Stimulated activated CD4-positive, alpha-beta T cell treated with anti-CD3 and anti-CD28 coated beads, TNF-alpha, amount 100 ng/mL, for 1 hour (primary cell): Measurements from ENCODE around the gene FN1.

ENCODE experiments used
- DNase-seq, 3 donors: peaks; one replicate each; pipeline ENCODE4 v3.0.0-alpha.2; 2020; ENCODE audit warnings: low read depth in 3 of 3, low spot score in 1 of 3

Gene FN1

DNA sequence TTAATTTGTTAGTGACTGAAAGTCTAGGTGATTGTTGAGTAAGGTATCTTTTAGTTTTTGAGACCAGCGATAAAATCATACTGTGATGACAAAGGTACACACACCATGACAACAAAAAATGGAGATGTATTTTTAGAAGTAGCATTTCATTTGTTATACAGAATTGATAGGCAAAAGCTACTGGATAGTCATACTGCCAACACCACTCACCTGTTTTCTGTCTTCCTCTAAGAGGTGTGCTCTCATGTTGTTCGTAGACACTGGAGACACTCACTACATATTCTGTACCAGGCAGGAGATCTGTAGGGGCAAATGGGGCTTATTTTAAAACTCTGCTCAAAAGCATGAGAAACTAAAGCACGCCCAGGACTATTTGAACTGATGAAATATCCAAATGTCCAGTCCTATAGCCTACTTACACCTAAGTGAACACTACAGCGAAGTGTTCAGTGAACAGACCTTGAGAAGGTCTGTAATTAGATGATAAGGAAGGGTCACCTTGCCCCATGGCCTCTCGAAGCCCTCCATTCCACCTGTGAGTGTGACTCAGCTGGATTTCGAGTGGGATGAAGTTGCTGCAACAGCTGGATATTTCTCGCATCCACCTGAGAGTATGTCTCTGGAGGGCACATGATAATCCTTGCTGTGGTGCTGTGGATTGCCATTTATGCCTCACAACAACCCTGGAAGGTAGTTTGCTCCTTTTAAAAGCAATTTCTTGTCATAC lies 47.7 kb downstream of the FN1 start:
- DNase-seq, result no peak

DNA sequence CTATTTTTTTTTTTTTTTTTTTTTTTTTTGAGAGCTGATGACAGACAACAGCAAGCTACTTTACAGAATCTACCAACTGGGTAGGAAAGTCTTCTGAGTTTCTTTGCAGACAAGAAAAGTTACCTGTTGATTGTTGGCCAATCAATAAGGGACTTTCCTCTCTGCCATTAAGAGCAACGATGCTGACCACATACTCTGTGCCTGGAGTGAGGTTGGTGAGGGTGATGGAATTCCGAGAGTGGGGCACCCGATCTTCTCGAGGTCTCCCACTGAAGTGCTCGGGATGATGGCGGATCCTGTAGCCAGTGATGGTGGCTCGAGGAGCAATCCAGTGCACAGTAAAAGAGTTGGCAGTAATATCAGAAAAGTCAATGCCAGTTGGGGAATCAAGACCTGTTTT lies 49.3 kb downstream of the FN1 start:
- DNase-seq, result no peak

DNA sequence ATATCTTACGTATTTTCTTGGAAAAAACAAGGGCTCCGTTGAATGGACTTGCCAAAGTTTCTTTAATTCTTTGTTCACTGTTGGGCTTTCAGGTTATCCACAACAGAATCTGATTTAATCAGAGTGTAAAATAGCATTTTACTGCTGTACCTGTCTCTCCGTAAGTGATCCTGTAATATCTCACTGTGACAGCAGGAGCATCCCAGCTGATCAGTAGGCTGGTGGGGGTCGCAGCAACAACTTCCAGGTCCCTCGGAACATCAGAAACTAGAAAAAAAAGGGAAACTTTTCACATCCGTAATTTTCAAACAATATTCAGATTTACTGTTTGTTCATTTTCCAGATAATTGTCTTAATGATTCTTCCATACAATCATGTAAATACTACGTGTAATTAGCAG lies 51.2 kb downstream of the FN1 start:
- DNase-seq, result no peak

DNA sequence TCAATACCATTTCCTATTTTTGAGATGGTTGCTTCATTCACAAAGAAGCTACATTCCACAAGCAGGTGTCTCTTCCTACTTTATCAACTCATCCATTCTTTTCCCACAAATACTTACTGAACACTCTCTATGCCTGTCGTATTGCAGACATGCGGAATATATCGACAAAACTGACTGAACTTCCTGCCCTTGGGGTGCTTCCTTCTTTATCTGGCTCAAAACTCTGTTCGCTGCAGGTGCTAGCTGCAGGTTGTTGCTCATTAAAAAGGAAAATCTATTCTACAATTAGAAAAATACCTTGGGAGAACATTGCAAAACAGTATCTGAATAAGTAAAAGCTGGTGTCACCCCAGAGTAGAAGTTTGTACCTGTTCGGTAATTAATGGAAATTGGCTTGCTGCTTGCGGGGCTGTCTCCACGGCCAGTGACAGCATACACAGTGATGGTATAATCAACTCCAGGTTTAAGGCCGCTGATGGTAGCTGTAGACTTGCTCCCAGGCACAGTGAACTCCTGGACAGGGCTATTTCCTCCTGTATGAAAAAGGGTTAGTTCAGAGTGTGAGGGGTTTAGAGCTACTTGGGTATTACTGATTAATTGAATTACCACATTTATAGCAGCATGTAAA lies 52.1 kb downstream of the FN1 start:
- DNase-seq, result no peak

DNA sequence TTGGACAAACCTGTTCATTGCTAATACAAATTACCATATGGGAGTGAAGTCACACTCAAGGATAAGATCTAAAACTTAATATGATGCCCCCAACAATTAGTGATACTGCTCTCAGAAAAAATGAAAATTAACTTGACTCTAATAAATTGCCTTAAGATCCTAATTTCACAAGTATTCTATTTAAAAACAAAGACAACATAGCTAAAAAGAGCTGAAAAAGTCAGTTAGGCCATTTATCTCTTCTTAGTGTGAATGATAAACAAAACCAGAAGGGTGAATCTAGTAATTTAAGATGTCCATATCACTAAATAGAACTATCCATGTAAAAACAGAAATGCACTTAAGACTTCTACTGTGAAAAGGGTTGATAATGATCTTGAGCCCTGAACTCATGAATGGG lies 53.4 kb downstream of the FN1 start:
- no peak for DNase-seq

DNA sequence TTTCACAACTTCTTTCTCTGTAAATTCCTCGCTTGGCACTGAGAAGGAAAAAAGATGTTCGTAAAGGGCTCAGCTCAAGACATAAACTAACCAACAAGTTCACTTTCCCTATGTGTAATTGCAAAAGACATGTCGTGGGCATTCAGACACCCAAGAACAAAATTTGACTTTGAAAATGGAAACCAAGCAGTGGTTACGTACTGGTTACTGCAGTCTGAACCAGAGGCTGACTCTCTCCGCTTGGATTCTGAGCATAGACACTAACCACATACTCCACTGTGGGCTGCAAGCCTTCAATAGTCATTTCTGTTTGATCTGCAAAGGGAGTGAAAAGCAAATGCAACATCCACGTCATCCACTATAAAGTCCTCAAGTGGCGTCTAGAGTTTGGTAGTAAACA lies 53.9 kb downstream of the FN1 start:
- no peak for DNase-seq

DNA sequence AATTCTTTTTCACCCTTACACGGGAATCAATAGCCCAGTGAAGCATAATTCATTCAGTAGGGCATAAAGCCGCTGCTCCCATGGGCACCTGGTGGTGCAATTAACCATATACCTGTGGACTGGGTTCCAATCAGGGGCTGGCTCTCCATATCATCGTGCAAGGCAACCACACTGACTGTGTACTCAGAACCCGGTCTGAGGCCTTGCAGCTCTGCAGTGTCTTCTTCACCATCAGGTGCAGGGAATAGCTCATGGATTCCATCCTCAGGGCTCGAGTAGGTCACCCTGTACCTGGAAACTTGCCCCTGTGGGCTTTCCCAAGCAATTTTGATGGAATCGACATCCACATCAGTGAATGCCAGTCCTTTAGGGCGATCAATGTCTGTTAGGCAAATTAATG lies 55.2 kb downstream of the FN1 start:
- DNase-seq, result no peak

DNA sequence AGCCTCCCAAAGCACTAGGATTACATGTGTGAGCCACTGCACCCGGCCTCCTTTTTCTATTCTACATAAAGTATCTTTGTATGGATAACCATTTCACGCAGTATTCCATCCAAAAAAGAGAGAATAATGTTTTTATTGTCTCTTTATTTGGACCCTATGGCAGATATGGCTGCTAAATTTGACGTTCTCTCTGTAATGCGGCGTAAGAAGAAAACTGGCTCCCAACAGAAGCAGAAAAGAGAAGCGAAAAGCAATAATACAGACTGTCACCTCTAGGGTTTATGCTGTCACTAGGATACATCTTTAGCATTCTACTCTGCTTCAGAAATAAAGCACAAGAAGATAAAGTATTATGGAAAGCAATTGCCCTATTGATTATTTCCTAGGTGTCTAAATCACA lies 55.9 kb downstream of the FN1 start:
- no peak for DNase-seq

DNA sequence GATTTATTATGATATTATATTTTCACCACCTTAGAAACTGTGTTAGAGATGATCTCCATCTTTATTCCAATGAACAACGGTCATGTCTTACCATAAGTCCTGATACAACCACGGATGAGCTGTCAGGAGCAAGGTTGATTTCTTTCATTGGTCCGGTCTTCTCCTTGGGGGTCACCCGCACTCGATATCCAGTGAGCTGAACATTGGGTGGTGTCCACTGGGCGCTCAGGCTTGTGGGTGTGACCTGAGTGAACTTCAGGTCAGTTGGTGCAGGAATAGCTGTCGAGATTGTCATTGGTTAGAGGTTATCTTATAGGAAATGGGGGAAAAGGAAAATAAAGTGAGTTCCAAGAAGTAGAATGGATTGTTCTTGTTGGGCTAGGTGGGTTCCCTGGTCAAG lies 56.8 kb downstream of the FN1 start:
- no peak for DNase-seq

DNA sequence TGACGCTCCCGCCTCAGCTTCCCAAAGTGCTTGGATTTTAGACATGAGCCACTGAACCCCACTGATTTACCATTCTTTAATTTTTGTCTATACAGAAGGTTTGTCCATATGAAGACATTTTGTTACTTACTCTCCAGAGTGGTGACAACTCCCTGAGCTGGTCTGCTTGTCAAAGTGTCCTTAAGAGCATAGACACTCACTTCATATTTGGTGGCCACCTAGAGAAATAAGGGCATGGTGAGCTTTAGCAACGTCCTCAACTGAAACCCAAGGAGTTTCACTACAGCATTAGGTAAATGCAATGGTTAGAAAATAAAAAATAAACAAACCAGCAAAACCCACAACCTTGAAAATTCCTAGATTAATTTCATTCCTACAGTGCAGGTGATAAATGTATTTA lies 57.8 kb downstream of the FN1 start:
- no peak for DNase-seq

DNA sequence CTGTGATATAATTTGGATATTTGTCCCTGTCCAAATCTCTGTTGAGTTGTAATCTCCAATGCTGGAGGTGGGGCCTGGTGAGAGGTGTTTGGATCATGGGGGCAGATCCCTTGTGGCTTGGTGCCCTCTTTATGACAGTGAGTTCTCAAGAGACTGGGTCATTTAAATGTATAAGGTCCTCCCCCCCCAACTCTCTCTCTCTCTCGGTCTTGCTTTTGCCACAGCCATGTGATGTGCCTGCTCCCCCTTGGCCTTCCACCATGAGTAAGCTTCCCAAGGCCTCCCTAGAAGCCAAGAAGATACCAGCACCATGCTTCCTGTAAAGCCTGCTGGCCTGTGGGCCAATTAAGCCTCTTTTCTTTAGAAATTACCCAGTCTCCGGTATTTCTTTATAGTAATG lies 58.6 kb downstream of the FN1 start:
- DNase-seq, result no peak

DNA sequence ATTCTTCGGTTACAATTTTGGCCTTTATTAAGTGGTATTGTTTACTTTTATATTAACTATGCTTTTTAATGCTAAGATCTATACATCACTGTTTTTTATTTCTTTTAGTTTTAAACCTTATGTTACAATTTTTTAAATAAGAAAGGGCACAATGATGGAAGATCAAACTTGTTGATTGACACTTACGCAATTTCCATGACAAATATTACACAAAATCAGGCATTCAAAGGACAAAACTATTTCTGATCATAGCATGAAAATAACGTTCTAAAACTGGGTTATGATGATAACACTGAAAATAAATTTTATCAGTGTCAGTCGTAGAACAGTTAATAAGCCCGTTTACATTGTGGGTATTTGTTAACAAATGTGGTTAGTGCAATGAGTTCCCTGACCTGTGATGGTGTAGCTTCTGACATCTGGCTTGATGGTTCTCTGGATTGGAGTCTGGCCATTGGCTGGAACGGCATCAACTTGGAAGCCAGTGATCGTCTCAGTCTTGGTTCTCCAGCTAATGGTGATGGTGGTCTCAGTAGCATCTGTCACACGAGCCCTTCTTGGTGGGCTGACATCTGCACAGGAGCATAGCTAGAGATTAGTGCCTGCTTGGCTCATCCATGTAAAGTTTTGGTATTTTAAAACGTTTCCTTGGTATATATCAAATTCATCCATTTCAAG lies 59.6 kb downstream of the FN1 start:
- no peak for DNase-seq

DNA sequence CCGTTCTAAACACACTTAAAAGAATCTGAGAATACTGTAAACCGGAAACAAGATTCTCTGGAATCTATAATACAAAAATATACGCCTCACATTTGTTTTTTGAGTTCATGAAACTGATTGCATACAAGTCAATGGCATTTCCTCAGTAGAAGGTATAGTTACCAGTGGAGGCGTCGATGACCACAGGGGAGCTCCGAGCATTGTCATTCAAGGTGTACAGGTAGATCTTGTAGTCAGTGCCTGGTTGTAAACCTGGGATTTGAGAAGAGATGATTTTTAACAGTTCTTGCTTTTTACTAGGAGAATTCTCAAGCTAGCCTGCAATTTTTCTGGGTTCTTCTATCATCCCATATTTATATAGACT lies 60.4 kb downstream of the FN1 start:
- DNase-seq, result no peak

DNA sequence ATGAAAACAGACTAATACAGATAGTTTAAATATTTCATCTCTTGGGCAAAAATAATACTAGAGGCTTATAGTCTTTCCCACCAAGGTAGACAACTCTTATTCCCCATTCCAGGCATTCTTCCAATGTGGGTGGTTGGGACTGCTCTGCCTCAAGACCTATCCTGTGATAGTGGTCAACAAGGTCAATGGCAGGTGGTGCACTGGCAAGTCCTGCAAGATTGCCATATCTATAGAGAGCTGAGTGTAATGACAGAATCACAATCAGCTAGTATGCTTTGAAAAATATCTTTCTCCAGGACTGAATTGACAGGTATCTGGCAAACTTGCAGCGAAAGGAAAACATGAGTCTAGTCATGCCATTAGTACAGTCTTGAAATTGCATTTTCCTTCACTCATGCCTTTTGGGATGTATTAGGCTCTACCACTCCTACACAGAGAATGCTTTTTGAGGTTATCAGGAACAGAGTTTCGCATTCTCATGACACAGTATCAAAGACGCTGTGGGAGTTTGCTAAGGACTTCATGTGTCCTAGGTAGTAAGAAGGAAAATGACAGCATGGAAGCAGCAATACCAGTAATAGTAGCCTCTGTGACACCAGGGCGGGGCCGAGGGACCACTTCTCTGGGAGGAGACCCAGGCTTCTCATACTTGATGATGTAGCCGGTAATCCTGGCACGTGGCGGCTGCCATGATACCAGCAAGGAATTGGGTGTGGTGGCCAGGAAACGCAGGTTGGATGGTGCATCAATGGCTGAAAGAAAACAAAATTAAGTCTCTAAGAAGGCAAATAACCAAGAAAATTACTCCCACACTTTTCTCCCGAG lies 61.0 kb downstream of the FN1 start:
- no peak for DNase-seq

DNA sequence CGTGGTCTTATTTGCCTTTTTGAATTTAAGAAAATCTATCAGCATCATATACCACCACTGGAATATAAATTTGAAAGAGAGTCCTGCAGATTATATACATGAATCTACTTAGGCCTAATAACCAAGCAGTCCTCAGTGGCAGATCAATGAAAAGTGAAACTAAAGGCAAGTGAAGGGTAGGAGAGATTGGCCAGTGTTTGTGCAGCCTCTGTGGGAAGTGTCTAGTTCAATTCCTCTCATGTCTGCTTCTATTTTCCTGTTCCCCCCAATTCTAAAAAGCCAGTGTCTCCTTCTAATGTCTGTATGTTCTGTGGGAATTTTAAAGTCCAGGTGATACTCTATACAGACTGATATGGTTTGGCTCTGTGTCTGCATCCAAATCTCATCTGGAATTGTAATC lies 61.9 kb downstream of the FN1 start:
- no peak for DNase-seq

DNA sequence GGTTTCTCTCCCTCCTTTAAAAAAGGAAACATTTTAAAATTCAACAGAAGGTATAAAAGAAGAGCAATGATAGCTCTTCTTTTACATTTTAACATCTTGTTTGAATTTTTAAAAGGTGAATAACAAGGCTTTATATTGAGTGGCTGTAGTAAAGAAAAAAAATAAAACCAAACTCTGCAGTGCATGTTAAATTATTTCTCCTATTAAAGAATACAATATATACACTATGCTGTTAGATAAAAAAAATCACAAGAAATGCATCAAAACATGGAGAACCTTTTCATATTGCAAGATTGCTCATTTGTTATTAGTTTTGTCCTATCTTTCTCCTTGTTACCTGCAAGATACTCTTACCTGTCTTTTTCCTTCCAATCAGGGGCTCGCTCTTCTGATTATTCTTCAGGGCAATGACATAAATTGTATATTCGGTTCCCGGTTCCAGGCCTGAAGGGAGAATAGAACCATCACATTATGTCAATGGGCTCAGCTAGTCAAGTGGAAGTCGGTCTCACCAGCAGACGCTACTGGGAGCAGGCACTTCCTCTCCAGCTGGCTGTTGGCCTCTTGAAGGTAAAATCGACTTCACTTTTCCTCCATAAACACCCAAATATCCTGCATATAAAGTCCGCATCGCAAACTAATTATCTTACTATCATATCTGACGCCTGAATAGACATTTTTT lies 62.8 kb downstream of the FN1 start:
- DNase-seq, result no peak

DNA sequence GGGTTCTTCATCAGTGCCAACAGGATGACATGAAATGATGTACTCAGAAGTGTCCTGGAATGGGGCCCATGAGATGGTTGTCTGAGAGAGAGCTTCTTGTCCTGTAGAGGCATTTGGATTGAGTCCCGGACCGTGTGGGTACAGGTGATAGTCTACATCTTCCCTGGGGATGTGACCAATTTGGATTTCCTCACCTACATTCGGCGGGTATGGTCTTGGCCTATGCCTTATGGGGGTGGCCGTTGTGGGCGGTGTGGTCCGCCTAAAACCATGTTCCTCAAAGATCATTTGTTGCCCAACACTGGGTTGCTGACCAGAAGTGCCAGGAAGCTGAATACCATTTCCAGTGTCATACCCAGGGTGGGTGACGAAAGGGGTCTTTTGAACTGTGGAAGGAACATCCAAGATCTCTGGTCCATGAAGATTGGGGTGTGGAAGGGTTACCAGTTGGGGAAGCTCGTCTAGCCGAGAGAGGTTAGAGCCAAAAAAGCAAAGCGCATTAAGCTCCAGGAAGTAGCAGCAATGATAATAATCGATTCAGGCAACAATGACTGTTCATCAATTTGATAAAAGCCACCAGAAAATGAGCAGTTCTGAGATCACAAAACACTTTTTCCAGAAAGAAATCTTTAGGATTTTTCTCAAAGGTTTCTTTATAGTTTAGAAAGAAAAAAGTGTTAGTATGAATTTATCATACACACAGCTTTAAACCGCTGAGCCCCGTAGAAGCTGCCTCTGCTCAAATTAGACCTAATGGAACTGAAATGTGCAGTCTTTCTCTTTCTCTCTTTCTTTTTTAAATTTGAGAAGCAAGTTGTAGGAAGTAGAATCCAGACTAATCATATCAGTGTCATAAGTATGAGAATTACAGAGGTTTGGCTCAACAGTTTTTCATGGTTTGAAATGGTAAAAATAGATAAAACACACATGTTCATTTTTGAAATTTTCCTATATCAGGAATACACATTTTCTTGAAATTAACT lies 63.7 kb downstream of the FN1 start:
- DNase-seq, result no peak

DNA sequence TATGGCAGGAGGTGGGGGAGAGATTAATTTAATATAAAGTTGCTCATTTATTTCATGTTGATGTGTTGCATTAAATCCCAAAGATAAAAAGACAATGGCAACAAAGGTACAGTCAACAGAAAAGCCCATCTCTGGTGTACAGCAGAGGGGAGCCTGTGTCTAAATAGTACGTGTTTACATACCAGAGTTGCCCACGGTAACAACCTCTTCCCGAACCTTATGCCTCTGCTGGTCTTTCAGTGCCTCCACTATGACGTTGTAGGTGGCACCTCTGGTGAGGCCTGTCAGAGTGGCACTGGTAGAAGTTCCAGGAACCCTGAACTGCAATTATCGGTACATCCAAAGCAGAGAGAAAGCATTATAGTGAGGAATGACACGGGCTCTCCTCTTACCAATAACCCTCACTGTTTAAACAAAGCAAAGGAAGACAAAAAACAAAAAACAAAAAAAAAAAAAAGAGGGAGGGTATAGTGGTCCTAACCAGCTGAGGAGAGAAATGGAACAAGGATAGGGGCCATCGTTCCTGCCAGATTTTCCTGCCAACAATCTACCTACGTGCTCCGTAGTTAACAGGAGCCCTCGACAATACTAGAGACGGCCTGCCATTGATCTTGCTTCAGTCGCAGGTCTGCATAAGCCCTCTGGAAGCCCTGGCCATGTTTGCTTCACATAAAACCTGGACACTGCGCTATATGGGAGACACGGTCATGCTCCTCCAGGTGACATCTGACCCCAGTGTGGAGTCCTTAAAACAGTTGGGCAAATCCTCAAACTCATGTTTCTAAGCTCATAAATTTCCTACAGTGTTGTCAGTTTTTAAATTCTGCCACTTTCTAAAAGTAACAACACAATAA lies 65.5 kb downstream of the FN1 start:
- no peak for DNase-seq

DNA sequence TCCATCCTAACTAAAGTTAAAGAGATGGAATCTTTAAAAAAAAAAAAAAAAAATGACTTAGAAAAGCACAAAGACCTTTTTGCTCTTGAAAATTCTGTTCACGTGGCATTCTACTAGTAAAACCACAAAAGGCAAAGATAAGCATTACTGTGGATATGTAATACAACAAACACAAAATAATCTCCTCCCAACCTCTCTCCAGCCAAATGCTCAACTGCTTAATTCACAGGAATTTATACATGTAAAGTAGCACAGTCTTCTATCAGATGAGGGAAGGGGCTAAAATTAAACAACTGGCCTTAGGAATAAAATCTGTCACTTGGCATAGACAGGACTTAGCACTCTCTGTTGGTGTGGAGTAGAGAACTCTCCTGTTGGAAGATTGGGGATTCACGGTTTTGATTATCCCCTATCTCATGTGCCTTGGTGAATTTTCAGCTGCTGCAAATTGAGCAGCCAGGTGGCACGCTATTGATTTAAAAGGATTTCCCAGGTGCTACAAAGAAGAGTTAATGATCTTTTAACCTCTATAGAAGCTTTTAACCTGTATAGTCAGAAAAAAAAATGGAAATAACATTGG lies 66.6 kb downstream of the FN1 start:
- no peak for DNase-seq
